ENCODE results near the gene EFCAB6.

Gene EFCAB6

GRCh38 chr22:43689356-43689755 lies 122.7 kb downstream of the EFCAB6 start:
- FAIRE-seq (no peak), DNase-seq (ENCODE audit: insufficient read length, low spot score) (no peak)
- no peak for TF ChIP-seq CTCF (IDR thresholded peaks at IDR 0.05; ENCODE audit: insufficient read depth, missing control alignments)

- FAIRE-seq (no peak), DNase-seq (ENCODE audit: insufficient read length, low spot score) (no peak)
- no peak for TF ChIP-seq CTCF (IDR thresholded peaks at IDR 0.05; ENCODE audit: insufficient read depth, missing control alignments)
Observed at GRCh38 chr22:43682851-43683250, 129.3 kb downstream of the EFCAB6 start.

GRCh38 chr22:43681731-43682360 lies 130.3 kb downstream of the EFCAB6 start:
- no peak for TF ChIP-seq CTCF (IDR thresholded peaks at IDR 0.05; ENCODE audit: insufficient read depth, missing control alignments)
- DNase-seq (ENCODE audit: insufficient read length, low spot score) (no peak), FAIRE-seq (no peak)

- FAIRE-seq (no peak), DNase-seq (ENCODE audit: insufficient read length, low spot score) (no peak)
- no peak for TF ChIP-seq CTCF (IDR thresholded peaks at IDR 0.05; ENCODE audit: insufficient read depth, missing control alignments)
Observed at GRCh38 chr22:43670513-43670912, 141.6 kb downstream of the EFCAB6 start.

- no peak for DNase-seq (ENCODE audit: insufficient read length, low spot score)
- no peak for FAIRE-seq
- no peak for TF ChIP-seq CTCF (IDR thresholded peaks at IDR 0.05; ENCODE audit: insufficient read depth, missing control alignments)
Observed at GRCh38 chr22:43669190-43669589, 142.9 kb downstream of the EFCAB6 start.

- DNase-seq (ENCODE audit: insufficient read length, low spot score) = no peak
- no peak for FAIRE-seq
- no peak for TF ChIP-seq CTCF (IDR thresholded peaks at IDR 0.05; ENCODE audit: insufficient read depth, missing control alignments)
Observed at GRCh38 chr22:43667656-43668055, 144.4 kb downstream of the EFCAB6 start.

GRCh38 chr22:43666457-43666856 lies 145.6 kb downstream of the EFCAB6 start:
- TF ChIP-seq CTCF (IDR thresholded peaks at IDR 0.05; ENCODE audit: insufficient read depth, missing control alignments) = no peak
- no peak for FAIRE-seq
- no peak for DNase-seq (ENCODE audit: insufficient read length, low spot score)
